Smooth muscle cell (in vitro differentiated cells): ENCODE results near the gene KRAS. TPM values are rescaled to one million over a fixed set of nuclear protein-coding genes. Genes with fewer than 3 reads are reported as not detected.

Experiments used
- DNase-seq: peaks from one replicate; lab custom pipeline; 2025; ENCODE audit not compliant: unreplicated experiment; lab: John Stamatoyannopoulos, UW
- H2AFZ ChIP-seq: fragments of 200-600 bp; sonication (generic); 2 replicates; pipeline ENCODE4 v1.6.0; 2016; ENCODE audit warnings: antibody characterized with exemption, low read depth, mild to moderate bottlenecking
- H3F3A ChIP-seq: fragments of 200-600 bp; sonication (generic); 2 replicates; pipeline ENCODE4 v1.6.0; 2017; ENCODE audit warnings: antibody characterized with exemption, low read depth
- H3K27ac ChIP-seq: fragments of 200-600 bp; sonication (generic); 2 replicates; pipeline ENCODE4 v1.5.1; 2016; ENCODE audit warnings: low read depth, mild to moderate bottlenecking
- H3K27me3 ChIP-seq: fragments of 200-600 bp; sonication (generic); 2 replicates; pipeline ENCODE4 v1.6.1; 2016; ENCODE audit warnings: low read depth, mild to moderate bottlenecking
- H3K36me3 ChIP-seq: fragments of 200-600 bp; sonication (generic); 2 replicates; pipeline ENCODE4 v1.5.1; 2016; ENCODE audit warnings: low read depth
- H3K4me1 ChIP-seq: fragments of 200-600 bp; sonication (generic); 2 replicates; pipeline ENCODE4 v1.5.1; 2016; ENCODE audit warnings: low read depth
- H3K4me2 ChIP-seq: fragments of 200-600 bp; sonication (generic); 2 replicates; pipeline ENCODE4 v1.6.0; 2016; ENCODE audit warnings: mild to moderate bottlenecking
- H3K4me3 ChIP-seq: fragments of 200-600 bp; sonication (generic); 2 replicates; pipeline ENCODE4 v1.5.1; 2016; ENCODE audit warnings: mild to moderate bottlenecking
- H3K79me2 ChIP-seq: fragments of 200-600 bp; sonication (generic); 2 replicates; pipeline ENCODE4 v1.6.0; 2016; ENCODE audit warnings: low read depth, mild to moderate bottlenecking
- H3K9ac ChIP-seq: fragments of 200-600 bp; sonication (generic); 2 replicates; pipeline ENCODE4 v1.6.0; 2016; ENCODE audit warnings: low read depth
- H3K9me3 ChIP-seq: fragments of 200-600 bp; sonication (generic); replicated peaks from 2 replicates; pipeline ENCODE4 v1.5.1; 2016; ENCODE audit warnings: low read depth
- H4K20me1 ChIP-seq: fragments of 200-600 bp; sonication (generic); 2 replicates; pipeline ENCODE4 v1.6.0; 2016; ENCODE audit warnings: low read depth
- WGBS: methylation state at CpG from one replicate; pipeline ENCODE4 v1.1.7; 2016; ENCODE audit warnings: low lambda C conversion rate; 5-methylcytosine and 5-hydroxymethylcytosine counted together
- polyA plus RNA-seq: library from polyadenylated mRNA; unstranded; fragments of >200 nt; fragmentation: Nextera tagmentation; extraction: Ambion mirVana; gene quantifications from 2 replicates; pipeline ENCODE4 v1.2.1, GENCODE V29; 2016
- total RNA-seq: library from RNA; depleted of rRNA; stranded (reverse); fragments of >200 nt; gene quantifications from 2 replicates; pipeline ENCODE4 v1.2.3, GENCODE V29; 2014
- TF ChIP-seq, protein P1 (sequence below): fragments of 200-600 bp; sonication (generic); IDR thresholded peaks from 2 replicates; pipeline ENCODE4 v1.5.1; 2017; ENCODE audit warnings: borderline replicate concordance, mild to moderate bottlenecking, antibody characterized with exemption; ENCODE audit not compliant: insufficient read depth, poor library complexity, severe bottlenecking

KRAS gene
- total and polyA plus RNA-seq, 2 experiments from 2014 or later = 15.5 to 17.1 TPM

DNA sequence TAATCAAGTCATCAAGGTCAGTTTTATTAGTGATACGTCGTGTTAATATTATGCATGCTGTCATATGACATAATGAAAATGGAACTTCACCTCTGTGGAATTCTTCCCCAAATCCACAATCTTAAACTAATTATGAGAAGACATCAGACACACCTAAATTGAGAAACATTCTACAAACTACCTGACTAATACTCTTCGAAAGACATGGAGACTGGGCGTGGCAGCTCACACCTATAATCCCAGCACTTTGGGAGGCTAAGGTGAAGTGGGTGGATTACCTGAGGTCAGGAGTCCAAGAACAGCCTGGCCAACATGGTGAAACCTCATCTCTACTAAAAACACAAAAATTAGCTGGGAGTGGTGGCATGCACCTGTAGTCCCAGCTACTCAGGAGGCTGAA lies 33.3 kb upstream of the KRAS start:
- H3K4me1 ChIP-seq = no peaks in the 10 kb centered on the region
- H2AFZ ChIP-seq = no peak overlapping the region
- no peaks in the 10 kb centered on the region for H3K36me3 ChIP-seq
- no peaks in the 10 kb centered on the region for H3K27me3 ChIP-seq
- H3K79me2 ChIP-seq = no peaks in the 10 kb centered on the region
- H3F3A ChIP-seq = no peaks in the 10 kb centered on the region
- no peak overlapping the region for H3K4me3 ChIP-seq
- no peaks in the 10 kb centered on the region for H4K20me1 ChIP-seq
- H3K4me2 ChIP-seq = no peak overlapping the region
- no peak for DNase-seq
- 83% methylated on average over 4 of the region's 4 CpGs for WGBS
- no peak overlapping the region for H3K9ac ChIP-seq
- H3K27ac ChIP-seq = no peak overlapping the region
- no peaks in the 10 kb centered on the region for H3K9me3 ChIP-seq
- TF ChIP-seq, protein P1, sequence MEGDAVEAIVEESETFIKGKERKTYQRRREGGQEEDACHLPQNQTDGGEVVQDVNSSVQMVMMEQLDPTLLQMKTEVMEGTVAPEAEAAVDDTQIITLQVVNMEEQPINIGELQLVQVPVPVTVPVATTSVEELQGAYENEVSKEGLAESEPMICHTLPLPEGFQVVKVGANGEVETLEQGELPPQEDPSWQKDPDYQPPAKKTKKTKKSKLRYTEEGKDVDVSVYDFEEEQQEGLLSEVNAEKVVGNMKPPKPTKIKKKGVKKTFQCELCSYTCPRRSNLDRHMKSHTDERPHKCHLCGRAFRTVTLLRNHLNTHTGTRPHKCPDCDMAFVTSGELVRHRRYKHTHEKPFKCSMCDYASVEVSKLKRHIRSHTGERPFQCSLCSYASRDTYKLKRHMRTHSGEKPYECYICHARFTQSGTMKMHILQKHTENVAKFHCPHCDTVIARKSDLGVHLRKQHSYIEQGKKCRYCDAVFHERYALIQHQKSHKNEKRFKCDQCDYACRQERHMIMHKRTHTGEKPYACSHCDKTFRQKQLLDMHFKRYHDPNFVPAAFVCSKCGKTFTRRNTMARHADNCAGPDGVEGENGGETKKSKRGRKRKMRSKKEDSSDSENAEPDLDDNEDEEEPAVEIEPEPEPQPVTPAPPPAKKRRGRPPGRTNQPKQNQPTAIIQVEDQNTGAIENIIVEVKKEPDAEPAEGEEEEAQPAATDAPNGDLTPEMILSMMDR = no peak

DNA sequence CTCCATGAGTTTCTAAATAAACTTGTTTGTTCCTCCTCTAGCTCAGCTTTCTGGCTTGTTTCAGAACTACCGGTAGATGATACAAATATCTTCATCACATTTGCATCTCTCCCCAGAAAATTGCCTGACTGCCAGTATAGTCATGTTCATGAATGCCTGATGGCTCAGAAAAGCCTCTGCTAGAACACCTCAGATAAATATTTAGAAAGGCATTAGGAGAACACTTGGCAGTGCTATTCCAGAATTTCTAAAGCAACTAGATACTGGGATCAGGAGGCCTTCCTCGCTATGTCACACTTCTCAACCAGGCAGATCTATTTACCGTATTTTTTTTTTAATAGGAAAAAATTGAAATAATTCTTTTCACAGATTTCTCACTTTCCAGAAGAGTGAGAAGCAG lies 32.3 kb upstream of the KRAS start:
- no peak overlapping the region for H2AFZ ChIP-seq
- no peaks in the 10 kb centered on the region for H3F3A ChIP-seq
- TF ChIP-seq, protein P1 = no peak
- no peak overlapping the region for H3K4me2 ChIP-seq
- WGBS = 98% methylated on average over 3 of the region's 3 CpGs
- H3K36me3 ChIP-seq = no peaks in the 10 kb centered on the region
- no peaks in the 10 kb centered on the region for H3K27me3 ChIP-seq
- H3K4me1 ChIP-seq = no peaks in the 10 kb centered on the region
- H3K9ac ChIP-seq = no peak overlapping the region
- H3K79me2 ChIP-seq = no peaks in the 10 kb centered on the region
- no peak overlapping the region for H3K27ac ChIP-seq
- no peaks in the 10 kb centered on the region for H3K9me3 ChIP-seq
- no peak overlapping the region for H3K4me3 ChIP-seq
- DNase-seq = no peak
- no peaks in the 10 kb centered on the region for H4K20me1 ChIP-seq

DNA sequence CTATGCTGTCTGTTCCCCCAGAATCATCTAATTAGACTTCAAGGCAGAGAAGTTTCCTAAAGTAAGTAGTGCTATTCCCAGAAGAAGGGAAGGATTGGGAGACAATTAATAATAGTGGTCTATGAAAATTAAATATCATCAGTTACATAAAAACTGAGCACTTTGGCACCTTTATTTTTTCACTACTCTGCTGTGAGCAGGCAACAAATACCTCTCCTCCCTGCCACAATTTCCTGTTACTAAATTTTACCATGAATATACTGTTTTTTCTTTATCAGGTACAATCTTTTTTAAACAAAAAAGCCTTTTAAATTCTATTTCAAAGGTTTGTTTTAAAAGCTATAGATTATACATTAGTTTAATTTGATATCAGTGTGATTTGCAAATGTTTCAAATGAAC lies 29.4 kb upstream of the KRAS start:
- no peaks in the 10 kb centered on the region for H3K36me3 ChIP-seq
- no peaks in the 10 kb centered on the region for H3F3A ChIP-seq
- H3K4me2 ChIP-seq = no peak overlapping the region
- TF ChIP-seq, protein P1 = no peak
- no peaks in the 10 kb centered on the region for H3K9me3 ChIP-seq
- no peak overlapping the region for H2AFZ ChIP-seq
- H3K9ac ChIP-seq = no peak overlapping the region
- no peaks in the 10 kb centered on the region for H3K4me1 ChIP-seq
- H3K27me3 ChIP-seq = no peaks in the 10 kb centered on the region
- H4K20me1 ChIP-seq = no peaks in the 10 kb centered on the region
- no peak for DNase-seq
- no peaks in the 10 kb centered on the region for H3K79me2 ChIP-seq
- no peak overlapping the region for H3K27ac ChIP-seq
- H3K4me3 ChIP-seq = no peak overlapping the region

DNA sequence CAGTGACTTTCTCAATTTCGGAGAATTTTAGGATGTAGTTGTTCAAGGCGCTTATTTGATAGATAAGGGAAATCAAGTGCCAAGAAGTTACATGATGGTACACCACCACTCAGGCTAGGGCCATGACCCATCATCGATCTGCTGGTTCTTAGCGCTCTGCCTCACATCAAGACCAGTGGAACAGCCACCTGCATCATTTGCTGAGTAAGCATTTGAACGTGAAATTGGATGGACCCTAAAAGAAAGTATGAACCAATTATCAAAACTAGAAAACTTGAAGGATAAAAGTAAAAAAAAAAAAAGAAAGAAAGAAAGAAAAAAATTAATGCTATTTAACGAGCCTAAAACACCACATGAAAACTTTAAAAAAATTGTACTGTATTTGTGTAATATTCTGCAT lies 27.5 kb upstream of the KRAS start:
- Histone ChIP-seq H3K9ac (no peak overlapping the region), H3K79me2 (no peaks in the 10 kb centered on the region), H3K4me1 (no peaks in the 10 kb centered on the region), H3K27ac (no peak overlapping the region), H3K4me3 (no peak overlapping the region), H4K20me1 (no peaks in the 10 kb centered on the region), H3F3A (no peaks in the 10 kb centered on the region), H3K9me3 (no peaks in the 10 kb centered on the region), H3K36me3 (no peaks in the 10 kb centered on the region), H3K4me2 (no peak overlapping the region), H3K27me3 (no peaks in the 10 kb centered on the region), H2AFZ (no peak overlapping the region)
- 95% methylated on average over 6 of the region's 6 CpGs for WGBS
- TF ChIP-seq, protein P1 = no peak
- no peak for DNase-seq
